Cerebellar nuclear complex (tissue), 1 donor: ENCODE results near the gene SPN.
"Not testable (repeated sequence)": the region's sequence is repeated elsewhere in the genome, so short reads cannot be mapped to it uniquely, and the experiment has no call there.

Source experiments
- DNase-seq, 2 experiments: peaks; one replicate each; lab custom pipeline; 2025; lab: John Stamatoyannopoulos, UW

Gene SPN

DNA sequence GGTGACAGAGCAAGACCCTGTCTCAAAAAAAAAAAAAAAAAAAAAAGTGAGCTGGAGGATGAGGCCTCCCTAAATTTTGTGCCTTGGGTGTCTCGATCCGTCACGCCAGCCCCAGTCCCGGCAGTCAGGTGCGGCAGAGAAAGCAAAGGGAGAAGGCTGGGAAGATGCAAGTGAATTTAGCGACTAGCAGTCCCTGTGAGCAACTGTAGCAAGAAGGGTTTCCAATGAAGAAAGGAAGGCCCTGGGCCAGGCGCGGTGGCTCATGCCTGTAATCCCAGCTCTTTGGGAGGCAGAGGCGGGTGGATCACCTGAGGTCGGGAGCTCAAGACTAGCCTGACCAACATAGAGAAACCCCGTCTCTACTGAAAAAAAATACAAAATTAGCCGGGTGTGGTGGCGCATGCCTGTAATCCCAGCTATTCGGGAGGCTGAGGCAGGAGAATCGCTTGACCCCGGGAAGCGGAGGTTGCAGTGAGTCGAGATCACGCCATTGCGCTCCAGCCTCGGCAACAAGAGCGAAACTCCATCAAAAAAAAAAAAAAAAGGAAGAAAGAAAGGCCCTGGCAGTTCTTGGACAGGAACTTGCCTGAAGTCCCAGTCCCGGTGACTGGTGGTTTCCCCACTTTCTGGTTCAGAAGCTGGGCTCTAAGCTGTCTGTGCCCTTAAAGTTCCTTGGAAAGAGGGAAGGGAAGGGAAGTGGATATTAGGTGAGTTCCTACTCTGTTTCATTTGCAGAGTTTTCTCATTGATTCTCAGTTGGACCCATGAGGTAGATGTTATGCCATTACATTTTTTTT is 14.1 kb downstream of the SPN start:
- no peak for DNase-seq

DNA sequence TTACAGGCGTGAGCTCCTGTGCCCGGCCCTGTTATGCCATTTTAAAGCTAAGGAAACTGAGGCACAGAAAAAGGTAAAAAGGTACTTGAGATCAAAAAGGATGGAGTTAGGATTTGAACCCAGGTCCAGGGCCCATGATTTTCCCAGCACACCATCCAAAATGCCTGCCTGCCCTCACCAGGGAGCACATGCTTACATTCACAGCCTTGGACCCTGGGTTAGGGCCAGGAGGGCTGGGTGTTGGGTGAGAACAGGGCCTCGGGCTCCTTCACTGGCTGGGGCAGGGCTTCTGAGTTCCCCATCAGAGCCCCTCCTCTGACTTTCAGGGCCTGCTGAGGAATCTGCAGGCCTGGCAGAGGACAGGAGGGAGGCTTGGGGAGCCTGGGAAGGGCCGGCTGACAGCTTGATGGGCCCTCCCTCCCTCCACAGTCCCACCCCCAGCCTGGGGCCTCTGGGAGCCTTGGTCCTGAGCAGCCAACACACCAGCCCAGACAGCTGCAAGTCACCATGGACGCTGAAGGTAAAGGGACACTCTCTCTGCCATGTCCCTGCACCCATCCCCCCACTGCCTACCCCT is 15.7 kb downstream of the SPN start, which contains the start of gene QPRT:
Gene QPRT, plus strand, starts transcription at position 490 of the 577 bp plus-strand sequence. Its CDS starts 18 bp downstream, at position 508.
- DNase-seq, result no peak

DNA sequence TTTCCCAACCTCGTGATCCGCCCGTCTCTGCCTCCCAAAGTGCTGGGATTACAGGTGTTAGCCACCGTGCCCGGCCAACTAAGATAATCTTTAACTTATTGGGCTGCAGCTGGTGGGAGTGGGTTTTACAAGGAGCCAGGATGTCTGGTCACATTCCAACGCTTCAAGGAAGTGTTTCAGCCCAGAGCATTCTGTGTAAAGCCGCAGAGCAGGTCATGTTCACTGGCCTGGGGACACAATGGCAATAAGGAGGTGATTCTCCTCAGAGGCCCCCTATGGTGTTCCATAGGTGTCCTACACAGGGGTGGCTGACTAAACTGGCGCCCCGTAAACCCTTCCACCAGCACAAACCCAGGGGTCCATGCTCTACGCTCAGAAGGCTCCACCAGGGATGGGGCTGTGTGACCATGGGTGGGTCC is 17.1 kb downstream of the SPN start:
- DNase-seq, result no peak

DNA sequence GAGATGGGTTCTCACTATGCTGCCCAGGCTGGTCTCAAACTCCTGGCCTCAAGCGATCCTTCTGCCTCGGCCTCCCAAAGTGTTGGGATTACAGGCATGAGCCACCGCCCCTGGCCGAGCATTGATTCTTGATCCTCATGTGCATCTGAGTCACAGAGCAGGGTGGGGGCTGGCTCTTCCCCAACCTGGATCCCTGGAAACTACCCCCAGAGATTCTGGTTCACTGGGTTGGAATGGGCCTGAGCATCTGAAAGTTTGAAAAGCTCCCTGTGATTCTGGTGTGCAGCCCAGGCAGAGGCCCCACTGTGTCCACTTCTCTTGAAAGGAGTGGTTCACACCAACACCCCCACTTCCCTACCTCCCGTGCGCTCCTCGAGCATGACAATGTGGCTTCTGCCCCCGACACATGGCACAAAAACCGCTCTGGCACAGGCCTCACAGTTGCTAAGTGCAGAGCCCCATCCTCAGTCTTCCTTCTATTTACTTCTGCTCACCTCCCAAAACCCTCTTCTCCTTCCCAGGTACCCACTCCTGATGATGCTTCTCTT is 20.6 kb downstream of the SPN start:
- no peak for DNase-seq

DNA sequence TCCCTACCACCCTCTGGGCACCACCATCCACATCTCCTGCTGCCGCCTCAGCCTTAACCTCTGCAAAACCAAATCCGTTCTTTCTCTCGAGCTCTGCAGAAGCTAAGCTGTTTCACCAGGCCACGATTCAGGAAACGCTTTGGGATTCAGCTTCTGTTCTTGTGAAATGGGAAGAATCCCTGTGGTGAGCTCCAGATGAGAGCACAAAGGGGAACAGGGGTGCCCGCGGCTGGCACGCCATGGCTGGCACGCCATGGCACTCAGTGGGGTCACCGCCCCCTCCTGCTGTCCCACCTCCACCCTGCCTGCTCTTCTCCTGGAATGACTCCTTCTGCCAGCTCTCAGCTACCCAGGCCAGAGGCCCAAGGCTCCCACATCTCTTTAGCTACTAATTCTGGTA is 21.6 kb downstream of the SPN start:
- no peak for DNase-seq

DNA sequence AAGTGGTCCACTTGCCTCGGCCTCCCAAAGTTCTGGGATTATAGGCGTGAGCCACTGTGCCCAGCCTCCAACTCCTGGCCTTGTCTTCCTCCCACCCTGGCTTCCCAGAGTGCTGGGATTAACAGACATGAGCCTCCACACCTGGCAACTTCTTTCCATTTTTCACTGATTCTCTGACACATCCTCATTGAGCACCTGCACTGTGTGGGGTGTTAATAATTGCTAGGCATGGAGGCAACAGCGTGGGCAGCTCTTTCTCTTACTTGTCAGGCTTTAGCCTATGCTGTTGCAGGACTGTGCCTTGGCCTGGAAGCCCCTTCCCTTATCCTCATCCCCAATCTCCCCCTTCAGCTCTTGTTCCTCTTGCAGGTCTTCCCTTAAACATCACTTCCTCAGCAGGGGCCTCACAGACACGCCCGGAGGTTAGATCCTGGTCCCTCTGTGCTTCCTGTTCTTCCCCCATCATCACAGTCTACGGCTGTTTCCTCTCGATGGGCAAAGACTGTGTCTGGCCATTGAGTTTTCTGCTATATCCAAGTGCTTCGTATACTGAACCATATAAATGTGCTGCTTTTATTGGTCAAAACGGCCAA is 23.8 kb downstream of the SPN start:
- DNase-seq, result no peak

DNA sequence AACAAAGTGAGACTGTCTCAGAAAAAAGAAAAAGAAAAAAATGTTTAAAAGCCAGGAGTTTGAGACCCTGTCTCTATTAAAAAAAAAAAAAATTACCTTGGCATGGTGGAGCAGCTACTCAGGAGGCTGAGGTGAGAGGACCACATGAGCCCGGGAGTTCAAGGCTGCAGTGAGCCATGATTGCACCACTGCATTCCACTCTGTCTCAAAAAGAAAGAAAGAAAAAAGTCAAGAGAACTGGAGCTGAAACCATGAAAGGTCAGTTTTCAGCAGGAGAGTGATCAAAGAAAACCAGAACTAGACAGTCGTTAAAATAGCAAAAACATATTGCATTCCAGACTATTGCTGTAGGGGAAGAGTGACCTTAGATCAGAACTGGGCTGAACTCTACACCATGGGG is 24.7 kb downstream of the SPN start:
- no peak for DNase-seq

DNA sequence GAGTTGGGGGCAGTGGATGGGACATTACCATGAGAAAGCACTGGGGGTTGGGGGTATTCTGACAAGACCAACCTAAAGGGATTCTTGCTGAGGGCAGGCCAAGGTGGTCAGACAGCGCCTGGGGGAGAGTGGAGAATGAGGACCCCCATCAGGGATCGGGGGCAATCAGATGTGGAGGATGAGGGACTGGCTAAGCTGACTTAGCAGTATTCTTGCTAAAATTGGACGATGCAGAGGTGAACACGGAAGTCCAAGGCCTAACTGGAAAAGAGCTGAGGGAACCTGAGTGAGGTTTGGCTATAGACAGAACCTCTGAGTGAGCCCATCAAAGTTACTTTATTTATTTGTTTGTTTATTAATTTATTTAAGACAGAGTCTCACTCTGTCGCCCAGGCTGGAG is 25.1 kb downstream of the SPN start:
- no peak for DNase-seq

DNA sequence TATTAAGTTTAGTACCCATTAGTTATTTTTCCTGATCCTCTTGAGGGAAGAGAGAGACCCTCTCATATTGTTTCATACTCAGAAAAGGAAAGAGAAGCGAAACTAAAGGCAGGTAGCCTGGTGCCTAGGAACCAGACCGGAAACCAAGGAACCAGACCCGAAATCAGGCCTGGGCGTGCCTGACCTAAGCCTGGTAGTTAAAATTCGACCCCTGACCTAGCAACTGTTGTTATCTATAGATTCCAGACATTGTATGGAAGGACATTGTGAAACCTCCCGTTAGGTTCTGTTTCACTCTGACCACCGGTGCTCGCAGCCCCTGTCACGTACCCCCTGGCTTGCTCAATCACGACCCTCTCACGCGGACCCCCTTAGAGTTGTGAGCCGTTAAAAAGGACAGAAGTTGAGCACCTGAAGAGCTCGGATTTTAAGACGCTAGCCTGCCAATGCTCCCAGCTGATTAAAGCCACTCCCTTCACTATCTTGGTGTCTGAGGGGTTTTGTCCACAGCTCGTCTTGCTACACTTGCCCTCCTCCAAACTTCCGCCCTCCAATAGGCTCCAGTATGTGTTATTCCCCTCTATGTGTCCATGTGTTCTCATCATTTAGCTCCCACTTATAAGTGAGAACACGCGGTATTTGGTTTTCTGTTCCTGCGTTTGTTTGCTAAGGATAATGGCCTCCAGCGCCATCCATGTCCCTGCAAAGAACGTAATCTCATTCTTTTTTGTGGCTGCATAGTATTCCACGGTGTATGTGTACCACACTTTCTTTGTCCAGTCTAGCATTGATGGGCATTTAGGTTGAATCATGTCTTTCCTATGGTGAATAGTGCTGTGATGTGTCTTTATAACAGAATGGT is 26.7 kb downstream of the SPN start:
- DNase-seq, result not testable (repeated sequence)

DNA sequence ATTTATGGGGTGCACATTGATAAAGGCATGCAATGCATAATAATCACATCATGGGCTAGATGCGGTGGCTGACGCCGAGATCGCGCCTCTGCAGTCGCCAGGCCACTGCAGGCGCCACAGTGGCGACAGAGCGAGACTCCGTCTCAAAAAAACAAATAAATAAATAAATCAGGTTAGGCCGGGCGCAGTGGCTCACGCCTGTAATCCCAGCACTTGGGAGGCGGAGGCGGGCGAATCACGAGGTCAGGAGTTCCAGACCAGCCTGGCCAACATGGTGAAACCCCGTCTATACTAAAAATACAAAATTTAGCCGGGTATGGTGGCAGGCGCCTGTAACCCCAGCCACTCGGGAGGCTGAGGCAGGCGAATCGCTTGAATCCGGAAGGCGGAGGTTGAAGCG is 29.6 kb downstream of the SPN start:
- not testable (repeated sequence) for DNase-seq

DNA sequence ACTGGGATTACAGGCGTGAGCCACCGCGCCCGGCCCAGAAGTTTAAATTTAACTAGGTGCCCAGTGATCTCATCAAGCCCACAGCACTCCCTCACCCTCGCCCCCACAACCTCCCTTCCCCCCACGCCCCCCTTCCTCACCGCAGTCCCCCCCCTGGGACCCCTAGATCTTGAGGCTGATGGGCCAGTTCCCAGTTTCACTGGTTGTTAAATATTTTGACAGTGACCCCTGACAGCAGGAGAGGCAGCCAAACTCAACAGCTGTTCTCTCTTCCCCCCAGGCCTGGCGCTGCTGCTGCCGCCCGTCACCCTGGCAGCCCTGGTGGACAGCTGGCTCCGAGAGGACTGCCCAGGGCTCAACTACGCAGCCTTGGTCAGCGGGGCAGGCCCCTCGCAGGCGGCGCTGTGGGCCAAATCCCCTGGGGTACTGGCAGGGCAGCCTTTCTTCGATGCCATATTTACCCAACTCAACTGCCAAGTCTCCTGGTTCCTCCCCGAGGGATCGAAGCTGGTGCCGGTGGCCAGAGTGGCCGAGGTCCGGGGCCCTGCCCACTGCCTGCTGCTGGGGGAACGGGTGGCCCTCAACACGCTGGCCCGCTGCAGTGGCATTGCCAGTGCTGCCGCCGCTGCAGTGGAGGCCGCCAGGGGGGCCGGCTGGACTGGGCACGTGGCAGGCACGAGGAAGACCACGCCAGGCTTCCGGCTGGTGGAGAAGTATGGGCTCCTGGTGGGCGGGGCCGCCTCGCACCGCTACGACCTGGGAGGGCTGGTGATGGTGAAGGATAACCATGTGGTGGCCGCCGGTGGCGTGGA is 31.5 kb downstream of the SPN start:
- no peak for DNase-seq

DNA sequence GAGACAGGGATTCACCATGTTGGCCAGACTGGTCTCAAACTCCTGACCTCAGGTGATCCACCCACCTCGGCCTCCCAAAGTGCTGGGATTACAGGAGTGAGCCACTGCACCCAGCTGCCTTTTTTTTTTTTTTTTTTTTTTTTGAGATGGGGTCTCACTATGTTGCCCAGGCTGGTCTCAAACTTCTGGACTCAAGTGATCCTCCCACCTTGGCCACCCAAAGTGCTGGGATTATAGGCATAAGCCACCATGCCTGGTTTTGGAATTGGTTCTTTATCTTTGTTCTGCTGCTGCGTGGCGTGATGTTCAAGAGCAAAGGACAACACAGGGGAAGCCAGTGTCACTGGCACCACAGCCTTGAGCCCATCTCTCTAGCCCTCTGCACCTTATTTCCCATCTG is 32.6 kb downstream of the SPN start:
- not testable (repeated sequence) for DNase-seq

DNA sequence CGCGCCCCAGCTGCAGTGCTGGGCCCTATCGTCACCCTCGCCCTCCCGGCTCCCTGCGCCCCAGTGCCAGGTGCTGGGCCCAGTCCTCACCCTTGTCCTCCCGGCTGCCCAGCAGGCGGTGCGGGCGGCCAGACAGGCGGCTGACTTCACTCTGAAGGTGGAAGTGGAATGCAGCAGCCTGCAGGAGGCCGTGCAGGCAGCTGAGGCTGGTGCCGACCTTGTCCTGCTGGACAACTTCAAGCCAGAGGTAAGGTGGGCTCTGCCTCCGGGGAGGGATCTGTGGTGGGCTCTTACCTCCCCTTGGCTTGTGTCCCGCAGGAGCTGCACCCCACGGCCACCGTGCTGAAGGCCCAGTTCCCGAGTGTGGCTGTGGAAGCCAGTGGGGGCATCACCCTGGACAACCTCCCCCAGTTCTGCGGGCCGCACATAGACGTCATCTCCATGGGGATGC is 33.9 kb downstream of the SPN start:
- no peak for DNase-seq

DNA sequence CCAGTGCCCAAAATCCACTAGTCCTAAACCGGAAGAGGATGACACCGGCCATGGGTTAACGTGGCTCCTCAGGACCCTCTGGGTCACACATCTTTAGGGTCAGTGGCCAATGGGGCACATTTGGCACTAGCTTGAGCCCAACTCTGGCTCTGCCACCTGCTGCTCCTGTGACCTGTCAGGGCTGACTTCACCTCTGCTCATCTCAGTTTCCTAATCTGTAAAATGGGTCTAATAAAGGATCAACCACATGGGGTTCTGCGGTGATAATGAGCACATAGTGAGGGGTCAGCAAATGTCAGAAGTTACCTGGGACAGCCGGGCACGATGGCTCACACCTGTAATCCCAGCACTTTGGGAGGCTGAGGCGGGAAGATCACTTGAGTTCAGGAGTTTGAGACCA is 34.3 kb downstream of the SPN start:
- DNase-seq, result no peak

DNA sequence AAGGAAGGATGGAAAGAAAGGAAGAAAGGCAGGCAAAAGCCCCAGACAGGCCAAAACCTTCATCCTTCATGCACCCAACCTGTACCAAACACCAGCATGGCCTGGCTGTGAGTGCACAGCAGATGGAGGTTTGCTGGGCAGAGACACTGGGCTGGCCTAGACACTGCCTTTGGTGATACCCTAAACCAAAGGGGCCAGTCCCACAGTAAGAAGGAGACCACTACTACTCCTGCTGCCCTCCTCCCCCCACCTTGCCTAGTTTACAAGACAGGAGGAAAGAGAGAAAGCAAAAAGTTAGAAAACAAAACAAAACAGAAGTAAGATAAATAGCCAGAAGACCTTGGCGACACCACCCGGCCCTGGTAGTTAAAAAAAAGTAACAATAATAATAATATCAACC is 35.0 kb downstream of the SPN start:
- DNase-seq, result no peak

DNA sequence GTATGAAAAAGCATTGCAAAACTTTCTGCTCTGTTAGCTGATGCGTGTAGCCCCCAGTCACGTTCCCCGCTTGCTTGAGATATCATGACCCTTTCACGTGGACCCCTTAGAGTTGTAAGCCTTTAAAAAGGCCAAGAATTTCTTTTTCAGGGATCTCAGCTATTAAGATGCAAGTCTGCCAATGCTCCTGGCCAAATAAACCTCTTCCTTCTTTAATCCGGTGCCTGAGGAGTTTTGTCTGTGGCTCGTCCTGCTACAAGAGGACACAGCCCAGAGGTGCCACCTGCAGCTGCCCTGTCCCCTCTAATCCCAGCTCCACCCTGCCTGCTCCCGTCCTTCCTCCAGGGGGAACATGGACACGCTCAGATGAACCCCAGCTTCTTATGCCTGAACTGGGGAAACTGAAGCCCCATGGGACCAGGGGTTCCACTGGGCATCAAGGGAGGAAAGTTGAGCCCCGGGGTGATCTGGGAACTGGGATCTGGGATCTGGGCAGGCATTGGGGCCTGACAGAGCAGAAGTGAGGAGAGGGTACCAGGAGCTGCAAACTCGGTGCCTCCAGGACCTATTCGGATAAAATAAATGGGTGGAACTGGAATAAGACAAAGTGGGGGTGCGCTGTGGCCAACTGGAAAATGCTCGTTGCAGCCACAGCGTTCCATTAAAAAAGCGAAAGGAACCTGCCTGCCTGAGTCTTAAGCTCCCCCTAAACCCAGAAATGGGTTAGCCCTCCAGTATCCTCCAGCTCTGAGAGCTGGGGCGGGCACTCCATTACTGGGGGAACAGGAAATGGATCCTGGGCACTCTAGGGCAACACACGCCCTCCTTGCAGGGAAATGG is 35.7 kb downstream of the SPN start:
- DNase-seq, result no peak

DNA sequence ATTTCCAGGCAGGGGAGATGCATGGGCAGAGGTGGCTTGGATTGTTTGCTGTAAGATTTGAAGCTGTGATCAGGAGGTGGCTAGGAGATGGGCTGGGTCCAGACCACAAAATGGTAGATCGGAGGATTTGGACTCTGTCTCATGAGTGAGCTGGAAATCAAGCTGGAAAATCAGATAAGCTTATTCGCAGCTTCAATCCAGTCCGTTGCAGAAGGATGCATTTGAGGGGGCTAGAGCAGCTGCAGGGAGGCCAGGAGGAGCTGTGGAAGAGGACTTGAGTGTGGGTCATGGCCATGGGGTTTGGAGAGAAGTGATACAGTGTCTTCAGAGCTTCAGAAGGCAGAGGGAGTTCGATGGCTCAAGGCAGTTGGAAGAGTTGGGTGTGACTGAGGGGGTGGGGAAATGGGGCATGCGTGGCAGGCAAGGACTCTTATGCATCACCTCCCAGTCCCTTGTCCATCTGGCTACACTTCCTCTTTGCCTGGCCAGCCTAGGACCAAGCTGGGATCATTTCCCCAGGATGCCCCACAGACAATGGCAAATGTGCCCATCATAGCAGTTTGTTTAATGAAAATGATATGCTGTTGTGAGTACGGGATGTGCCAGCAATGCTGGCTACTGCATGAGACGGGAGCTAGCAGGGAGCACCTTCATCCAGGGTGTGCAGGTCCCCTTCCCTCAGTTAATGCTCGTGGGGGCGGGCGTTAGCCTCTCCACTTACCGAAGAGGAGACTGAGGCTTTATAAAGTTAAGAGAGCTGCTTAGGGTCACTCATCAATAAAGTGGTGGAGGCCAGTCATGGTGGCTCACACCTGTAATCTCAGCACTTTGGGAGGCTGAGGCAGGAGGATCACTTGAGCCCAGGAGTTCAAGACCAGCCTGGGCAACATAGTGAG is 36.5 kb downstream of the SPN start:
- no peak for DNase-seq

DNA sequence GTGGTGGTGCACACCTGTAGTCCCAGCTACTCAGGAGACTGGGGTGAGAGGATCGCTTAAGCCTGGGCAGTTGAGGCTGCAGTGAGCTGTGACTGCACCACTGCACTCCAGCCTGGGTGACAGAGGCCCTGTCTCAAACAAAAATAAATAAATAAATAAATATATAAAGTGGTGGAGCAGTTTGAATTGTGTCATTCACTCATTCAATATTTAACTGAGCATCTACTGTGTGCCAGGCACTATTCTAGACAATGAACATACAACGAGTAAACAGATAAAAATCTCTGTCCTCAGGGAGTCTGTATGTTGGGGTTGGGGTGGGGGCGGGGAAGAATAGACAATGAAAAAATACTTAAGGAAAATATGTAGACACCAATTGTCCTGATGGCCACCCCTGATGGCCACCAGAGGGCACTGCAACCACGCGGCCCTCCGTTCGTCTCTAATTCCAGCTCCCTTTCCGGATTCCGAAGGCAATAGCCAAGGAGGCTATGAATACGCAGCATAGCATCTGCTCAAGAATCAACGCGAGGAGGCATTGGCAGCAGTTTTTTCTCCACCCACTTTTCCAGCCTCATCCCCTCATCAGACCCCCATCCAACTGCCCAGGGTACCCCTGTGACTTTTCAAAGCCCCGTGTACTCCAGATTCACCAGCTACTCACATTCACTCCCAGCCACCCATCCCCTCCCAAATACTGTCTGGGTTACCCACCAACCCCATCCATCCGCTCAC is 37.4 kb downstream of the SPN start:
- peak in 1 of 2 experiments; percentile 15 for DNase-seq

DNA sequence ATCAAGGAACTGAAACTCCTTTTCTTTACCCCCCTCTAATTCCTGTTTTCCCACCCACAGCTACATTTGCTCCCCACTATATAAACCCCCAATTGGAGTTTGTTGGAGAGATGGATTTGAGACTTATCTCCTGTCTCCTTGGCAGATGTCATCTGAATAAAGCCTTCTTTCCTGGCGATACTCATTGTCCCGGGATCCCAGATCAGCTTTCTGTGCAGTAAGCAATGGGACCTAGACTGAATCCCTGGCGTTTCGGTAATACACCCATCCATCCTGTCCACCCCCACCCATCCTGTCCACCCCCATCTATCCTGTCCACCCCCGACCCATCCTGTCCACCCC is 38.1 kb downstream of the SPN start:
- DNase-seq, result no peak
